HG03135 (cell line): ENCODE data around the gene TECPR2.

Experiments
- ATAC-seq: cut with Tn5 transposase; IDR thresholded peaks from one replicate; pipeline ENCODE4 v1.9.1; 2021; ENCODE audit warnings: mild to moderate bottlenecking, moderate library complexity; ENCODE audit not compliant: unreplicated experiment

TECPR2 gene

GRCh38 chr14:102421411-102422057, 58.8 kb downstream of the TECPR2 start:
- ATAC-seq = no peak

- ATAC-seq = no peak
Observed at GRCh38 chr14:102424520-102424919, 61.8 kb downstream of the TECPR2 start.

GRCh38 chr14:102424923-102425322, 62.2 kb downstream of the TECPR2 start:
- ATAC-seq = no peak

DNA sequence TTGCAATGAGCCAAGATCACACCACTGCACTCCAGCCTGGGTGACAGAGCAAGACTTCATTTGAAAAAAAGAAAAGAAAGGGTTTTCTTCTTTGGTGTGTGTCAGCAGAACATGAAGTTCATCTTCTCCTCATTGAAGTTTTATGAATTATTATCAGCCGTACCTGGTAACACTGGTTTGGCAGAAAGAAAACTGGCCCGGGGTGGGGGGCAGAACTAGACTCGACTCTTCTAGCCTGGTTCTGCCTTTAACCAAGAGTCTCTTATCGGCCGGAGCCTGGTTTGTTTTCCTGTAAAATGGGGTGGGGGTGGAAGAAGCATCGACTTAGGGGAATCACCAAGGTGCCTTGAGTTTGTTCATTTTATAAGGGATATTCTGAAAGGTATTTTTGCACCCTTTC, 64.1 kb downstream of the TECPR2 start:
- ATAC-seq = no peak

GRCh38 chr14:102427642-102428041, 64.9 kb downstream of the TECPR2 start:
- ATAC-seq = no peak

- ATAC-seq = no peak
Observed at GRCh38 chr14:102430212-102430908, 67.6 kb downstream of the TECPR2 start.

- ATAC-seq = no peak
Observed at GRCh38 chr14:102431751-102432150, 69.0 kb downstream of the TECPR2 start.

DNA sequence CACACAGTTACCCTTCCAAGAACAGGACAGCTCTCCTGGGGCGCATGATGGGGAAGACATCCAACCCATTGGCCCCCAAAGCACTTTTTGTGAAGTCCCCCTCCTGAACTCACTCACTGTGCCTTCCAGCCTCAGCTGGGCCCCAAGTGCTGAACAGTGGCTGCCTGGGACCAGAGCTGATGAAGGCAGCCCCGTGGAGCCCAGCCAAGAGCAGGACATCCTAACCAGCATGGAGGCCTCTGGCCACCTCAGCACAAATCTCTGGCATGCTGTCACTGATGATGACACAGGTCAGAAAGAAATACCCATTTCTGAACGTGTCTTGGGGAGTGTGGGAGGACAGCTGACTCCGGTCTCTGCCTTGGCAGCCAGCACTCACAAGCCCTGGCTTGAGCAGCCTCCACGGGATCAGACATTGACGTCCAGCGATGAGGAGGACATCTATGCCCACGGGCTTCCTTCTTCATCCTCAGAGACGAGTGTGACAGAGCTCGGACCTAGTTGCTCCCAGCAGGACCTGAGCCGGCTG, 72.0 kb downstream of the TECPR2 start:
- no peak for ATAC-seq

DNA sequence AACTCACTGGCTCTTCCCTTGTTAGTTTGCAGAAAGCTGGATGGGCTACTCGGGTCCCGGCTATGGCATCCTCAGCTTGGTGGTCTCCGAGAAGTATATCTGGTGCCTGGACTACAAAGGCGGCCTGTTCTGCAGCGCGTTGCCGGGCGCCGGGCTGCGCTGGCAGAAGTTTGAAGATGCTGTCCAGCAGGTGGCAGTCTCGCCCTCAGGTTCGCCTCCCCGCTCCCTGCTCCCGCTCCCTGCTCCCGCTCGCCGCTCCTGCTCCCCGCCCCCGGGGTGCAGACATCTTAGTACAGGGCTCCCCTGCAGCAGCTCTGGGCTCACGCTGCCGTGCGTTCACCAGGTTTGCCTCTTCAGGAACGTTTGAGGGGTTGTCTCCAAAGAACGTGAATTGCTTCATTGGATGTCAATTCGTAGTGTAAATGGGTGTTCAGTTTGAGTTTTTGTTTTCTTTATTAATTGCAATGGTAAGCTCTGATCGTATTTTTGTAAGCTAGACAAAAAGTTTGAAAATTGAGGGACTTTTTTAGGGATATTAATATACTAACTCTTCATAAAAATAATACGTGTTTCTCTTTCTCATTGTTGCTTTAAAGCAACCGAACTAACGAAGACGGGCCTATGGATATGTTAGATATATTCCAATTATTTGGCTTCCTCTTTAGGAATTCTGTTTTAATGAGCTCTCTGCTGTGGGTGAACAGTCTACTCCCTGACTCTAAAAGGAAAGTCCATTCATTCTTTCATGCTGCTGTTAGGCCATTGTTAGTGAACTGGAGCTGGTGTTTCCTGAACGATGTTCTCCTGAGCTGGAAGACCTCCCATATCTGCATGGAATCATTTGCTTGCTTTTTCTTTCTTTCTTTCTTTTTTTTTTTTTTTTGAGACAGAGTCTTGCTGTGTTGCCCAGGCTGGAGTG, 75.5 kb downstream of the TECPR2 start:
- ATAC-seq = no peak

GRCh38 chr14:102439556-102439955, 76.8 kb downstream of the TECPR2 start:
- no peak for ATAC-seq

DNA sequence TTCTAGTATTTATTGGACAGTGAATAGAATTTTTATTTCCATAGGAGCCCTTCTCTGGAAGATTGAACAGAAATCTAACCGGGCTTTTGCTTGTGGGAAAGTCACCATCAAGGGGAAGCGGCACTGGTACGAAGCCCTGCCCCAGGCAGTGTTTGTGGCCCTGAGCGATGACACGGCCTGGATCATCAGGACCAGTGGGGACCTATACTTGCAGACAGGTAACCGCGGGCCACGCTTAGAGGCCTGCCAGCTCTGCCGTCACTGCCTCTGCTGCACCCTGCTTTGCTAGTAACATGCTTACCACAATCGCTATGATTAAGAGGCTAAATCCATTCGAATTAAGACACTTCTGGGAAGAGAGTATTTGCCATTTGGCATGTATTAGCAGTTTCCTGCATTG, 77.7 kb downstream of the TECPR2 start:
- no peak for ATAC-seq

DNA sequence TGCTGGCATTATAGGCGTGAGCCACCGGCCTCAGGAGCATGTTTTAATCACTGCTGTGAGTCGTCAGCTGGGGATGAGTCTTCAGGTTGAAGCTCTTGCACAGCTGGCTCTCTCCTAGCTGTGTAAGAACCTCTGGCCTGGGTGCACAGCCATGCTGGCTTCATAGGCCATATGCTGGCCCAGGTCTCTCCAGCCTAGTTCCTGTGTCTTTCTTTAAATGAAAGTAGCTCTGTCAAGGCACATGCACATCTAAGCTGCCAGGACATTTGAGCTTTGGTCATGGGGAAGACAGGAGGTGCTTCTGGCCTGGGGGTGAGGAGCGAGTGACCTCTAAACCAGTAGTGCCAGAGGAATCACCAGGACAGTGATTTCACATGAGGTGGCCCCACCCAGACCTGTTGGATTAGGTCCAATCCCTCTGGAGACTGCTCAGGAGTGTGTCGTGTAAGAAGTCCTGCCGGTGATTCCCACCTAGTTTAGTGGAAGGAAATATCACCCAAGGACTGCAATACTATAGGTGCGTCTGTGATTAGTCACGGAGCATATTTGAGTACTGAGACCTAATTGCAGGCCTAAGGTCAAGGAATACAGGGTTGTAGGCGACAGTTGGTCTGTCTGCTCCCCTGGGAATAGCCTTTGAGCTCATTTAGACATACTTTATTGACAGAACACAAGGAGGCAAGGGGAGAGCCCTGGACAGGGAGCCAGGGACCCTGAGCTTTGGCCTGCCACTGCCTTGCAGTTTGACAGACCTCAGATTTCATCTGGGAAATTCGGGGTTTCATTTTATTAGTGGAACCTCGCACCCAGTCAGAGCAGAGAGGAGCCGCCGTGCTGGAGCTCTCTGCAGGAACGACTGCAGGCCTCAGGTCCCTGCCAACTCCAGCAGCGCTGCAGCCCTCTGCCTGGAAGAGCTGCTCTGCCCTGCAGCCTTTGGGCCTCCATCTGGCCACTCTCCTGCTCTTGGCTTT, 79.8 kb downstream of the TECPR2 start:
- no peak for ATAC-seq

- ATAC-seq = no peak
Observed at GRCh38 chr14:102445066-102445465, 82.3 kb downstream of the TECPR2 start.

GRCh38 chr14:102445641-102446040, 82.9 kb downstream of the TECPR2 start:
- ATAC-seq = no peak

DNA sequence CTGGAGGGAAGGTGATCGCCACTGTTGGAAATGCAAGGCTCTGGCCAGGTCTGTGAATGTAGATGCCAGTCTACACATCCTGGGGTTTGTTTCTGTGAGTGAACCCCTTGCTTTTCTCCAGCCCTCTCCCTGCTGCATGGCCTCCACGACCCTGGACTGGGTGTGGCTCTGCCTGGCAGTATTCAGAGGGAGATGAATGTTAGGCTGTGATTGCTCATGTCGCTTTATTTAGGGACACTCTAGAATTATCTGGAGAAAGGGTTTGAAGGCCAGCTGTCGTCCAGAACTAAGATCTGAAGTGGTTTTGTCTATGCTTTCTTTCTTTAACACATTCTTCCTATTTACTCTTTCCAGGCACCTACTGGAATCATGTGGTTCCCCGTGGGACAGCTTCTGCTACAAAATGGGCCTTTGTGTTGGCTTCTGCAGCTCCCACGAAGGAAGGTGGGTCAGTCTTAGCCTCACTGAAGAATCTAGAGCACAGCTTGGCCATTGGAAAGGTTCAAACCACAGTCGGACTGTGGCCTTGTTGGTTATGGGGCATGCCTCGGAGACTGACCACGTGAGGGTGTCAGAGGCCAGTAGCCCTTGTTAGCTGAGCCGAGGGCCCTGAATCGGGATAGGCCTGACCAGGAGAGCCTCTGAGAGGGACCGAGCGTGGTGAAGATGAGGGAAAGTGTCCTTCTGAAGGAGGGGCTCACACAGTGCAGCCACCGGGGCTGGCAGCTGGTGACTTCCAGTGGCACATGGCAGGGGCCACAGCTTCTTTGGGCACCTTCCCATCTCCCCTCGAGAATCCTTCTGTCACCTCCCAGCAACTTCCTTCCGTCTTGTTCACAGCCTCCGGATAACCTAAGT, 87.7 kb downstream of the TECPR2 start:
- ATAC-seq = no peak

DNA sequence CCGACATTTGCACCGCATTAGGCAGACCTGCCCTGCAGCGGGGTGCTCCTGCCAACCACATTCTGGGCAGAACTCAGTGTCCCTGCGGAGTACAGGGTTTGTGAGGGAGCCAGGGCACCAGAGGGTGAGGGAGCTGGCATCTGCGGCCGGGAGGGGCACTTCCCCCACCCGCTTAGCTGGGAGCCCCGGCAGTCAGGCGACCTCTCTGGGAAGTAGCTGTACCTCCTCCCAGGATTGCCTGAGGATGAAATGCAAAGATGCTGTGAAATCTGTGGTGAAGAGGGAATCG, 88.3 kb downstream of the TECPR2 start:
- no peak for ATAC-seq

DNA sequence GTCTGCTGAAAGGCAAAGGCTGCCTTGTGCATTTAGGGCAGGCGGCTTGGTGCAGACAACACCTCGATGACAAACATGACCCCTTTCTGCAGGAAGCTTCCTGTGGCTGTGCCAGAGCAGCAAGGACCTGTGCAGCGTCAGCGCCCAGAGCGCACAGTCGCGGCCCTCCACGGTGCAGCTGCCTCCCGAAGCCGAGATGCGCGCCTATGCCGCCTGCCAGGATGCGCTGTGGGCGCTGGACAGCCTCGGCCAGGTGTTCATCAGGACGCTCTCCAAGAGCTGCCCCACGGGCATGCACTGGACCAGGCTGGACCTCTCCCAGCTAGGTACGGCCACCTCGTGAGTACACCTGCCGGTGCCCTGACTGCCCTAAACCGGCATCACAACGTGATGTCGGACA, 89.6 kb downstream of the TECPR2 start:
- no peak for ATAC-seq

GRCh38 chr14:102454711-102455110, 92.0 kb downstream of the TECPR2 start:
- ATAC-seq = no peak

- no peak for ATAC-seq
Observed at GRCh38 chr14:102457509-102457908, 94.8 kb downstream of the TECPR2 start.
